HEK293T (cell line): ENCODE data around the gene ACOXL.

Source experiments
- CTCF ChIA-PET: fragments of 350-600 bp; formaldehyde crosslinking; extraction: SDS; loops from one replicate; lab custom pipeline; 2021; ENCODE audit warnings: antibody characterized with exemption, inconsistent platforms; lab: Yijun Ruan, JAX
- POLR2A ChIA-PET: fragments of 350-600 bp; formaldehyde crosslinking; extraction: SDS; loops from one replicate; lab custom pipeline; 2020; ENCODE audit warnings: antibody characterized with exemption, inconsistent platforms; lab: Yijun Ruan, JAX
- DNase-seq: peaks from one replicate; pipeline ENCODE4 v3.0.0; 2012; ENCODE audit warnings: mixed read lengths; ENCODE audit errors: extremely low spot score
- ARNT ChIP-seq: fragments of 450-650 bp; IDR thresholded peaks from 2 replicates; pipeline ENCODE4 v1.6.1; 2017; ENCODE audit warnings: mild to moderate bottlenecking
- BHLHE40 ChIP-seq: fragments of 450-650 bp; IDR thresholded peaks from 2 replicates; pipeline ENCODE4 v1.6.1; 2016; ENCODE audit warnings: mild to moderate bottlenecking, moderate library complexity, borderline replicate concordance
- CTBP1 ChIP-seq: fragments of 450-650 bp; IDR thresholded peaks from 2 replicates; pipeline ENCODE4 v1.6.1; 2016; ENCODE audit warnings: borderline replicate concordance
- ELF4 ChIP-seq: fragments of 450-650 bp; IDR thresholded peaks from 2 replicates; pipeline ENCODE4 v1.6.1; 2017; ENCODE audit warnings: antibody characterized with exemption
- FOXA1 ChIP-seq: fragments of 450-650 bp; IDR thresholded peaks from 2 replicates; pipeline ENCODE4 v1.6.1; 2016; ENCODE audit warnings: mild to moderate bottlenecking
- FOXK2 ChIP-seq: fragments of 450-650 bp; IDR thresholded peaks from 2 replicates; pipeline ENCODE4 v1.6.1; 2016; ENCODE audit warnings: mild to moderate bottlenecking
- FOXM1 ChIP-seq: fragments of 450-650 bp; IDR thresholded peaks from 2 replicates; pipeline ENCODE4 v1.6.1; 2017; ENCODE audit warnings: mild to moderate bottlenecking, borderline replicate concordance
- HDGF ChIP-seq: fragments of 450-650 bp; IDR thresholded peaks from 2 replicates; pipeline ENCODE4 v1.6.1; 2017; ENCODE audit warnings: antibody characterized with exemption, borderline replicate concordance
- L3MBTL2 ChIP-seq: fragments of 450-650 bp; conservative IDR thresholded peaks from 2 replicates; pipeline ENCODE4 v1.6.1; 2016; ENCODE audit warnings: mild to moderate bottlenecking
- LEF1 ChIP-seq: fragments of 450-650 bp; IDR thresholded peaks from 2 replicates; pipeline ENCODE4 v1.6.1; 2017; ENCODE audit warnings: mild to moderate bottlenecking, borderline replicate concordance
- NFRKB ChIP-seq: fragments of 450-650 bp; IDR thresholded peaks from 2 replicates; pipeline ENCODE4 v1.6.1; 2016; ENCODE audit warnings: mild to moderate bottlenecking, moderate library complexity
- SP1 ChIP-seq: fragments of 450-650 bp; IDR thresholded peaks from 2 replicates; pipeline ENCODE4 v1.6.1; 2017
- SUZ12 ChIP-seq: fragments of 450-650 bp; IDR thresholded peaks from 2 replicates; pipeline ENCODE4 v1.6.1; 2016; ENCODE audit warnings: mild to moderate bottlenecking
- TARDBP ChIP-seq: fragments of 450-650 bp; IDR thresholded peaks from 2 replicates; pipeline ENCODE4 v1.6.1; 2016
- ZNF384 ChIP-seq: fragments of 450-650 bp; IDR thresholded peaks from 2 replicates; pipeline ENCODE4 v1.6.1; 2016
- TF ChIP-seq, protein P1 (sequence below): fragments of 450-650 bp; IDR thresholded peaks from 2 replicates; pipeline ENCODE4 v1.6.1; 2016

ACOXL gene

GRCh38 chr2:110720547-110720946 is 11.8 kb upstream of the ACOXL start:
- ChIA-PET POLR2A (no interaction called here), CTCF (no interaction called here)
- no peak for DNase-seq
- no peak for TF ChIP-seq ELF4
- TF ChIP-seq, protein P1, sequence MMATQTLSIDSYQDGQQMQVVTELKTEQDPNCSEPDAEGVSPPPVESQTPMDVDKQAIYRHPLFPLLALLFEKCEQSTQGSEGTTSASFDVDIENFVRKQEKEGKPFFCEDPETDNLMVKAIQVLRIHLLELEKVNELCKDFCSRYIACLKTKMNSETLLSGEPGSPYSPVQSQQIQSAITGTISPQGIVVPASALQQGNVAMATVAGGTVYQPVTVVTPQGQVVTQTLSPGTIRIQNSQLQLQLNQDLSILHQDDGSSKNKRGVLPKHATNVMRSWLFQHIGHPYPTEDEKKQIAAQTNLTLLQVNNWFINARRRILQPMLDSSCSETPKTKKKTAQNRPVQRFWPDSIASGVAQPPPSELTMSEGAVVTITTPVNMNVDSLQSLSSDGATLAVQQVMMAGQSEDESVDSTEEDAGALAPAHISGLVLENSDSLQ, result no peak
- TF ChIP-seq CTBP1, result no peak
- TF ChIP-seq ARNT, result no peak
- no peak for TF ChIP-seq ZNF384
- no peak for TF ChIP-seq FOXM1
- no peak for TF ChIP-seq L3MBTL2
- TF ChIP-seq LEF1, result no peak

GRCh38 chr2:110724820-110725219 is 7.6 kb upstream of the ACOXL start:
- DNase-seq, result no peak
- POLR2A ChIA-PET, result no interaction called here
- TF ChIP-seq ZNF384 (no peak), NFRKB (no peak), ARNT (no peak), FOXA1 (no peak), SUZ12 (no peak), FOXM1 (no peak), FOXK2 (no peak), LEF1 (no peak), BHLHE40 (no peak), ELF4 (no peak), L3MBTL2 (no peak)
- CTCF ChIA-PET, result no interaction called here

- DNase-seq, result no peak
- TF ChIP-seq CTBP1 (no peak), ZNF384 (no peak), ARNT (no peak), FOXA1 (no peak), HDGF (no peak), FOXM1 (no peak), ELF4 (no peak), LEF1 (no peak), FOXK2 (no peak), L3MBTL2 (no peak), TARDBP (no peak), SUZ12 (no peak), NFRKB (no peak)
- TF ChIP-seq, protein P1, result no peak
- CTCF ChIA-PET, result no interaction called here
- POLR2A ChIA-PET, result interaction anchor here (1.4 kb wide), 1 partner anchor 47 kb away, joined by 8 read pairs; the partner anchor contains the start of gene BUB1
These were observed 7.0 kb upstream of the ACOXL start for GRCh38 chr2:110725370-110725769.

DNA sequence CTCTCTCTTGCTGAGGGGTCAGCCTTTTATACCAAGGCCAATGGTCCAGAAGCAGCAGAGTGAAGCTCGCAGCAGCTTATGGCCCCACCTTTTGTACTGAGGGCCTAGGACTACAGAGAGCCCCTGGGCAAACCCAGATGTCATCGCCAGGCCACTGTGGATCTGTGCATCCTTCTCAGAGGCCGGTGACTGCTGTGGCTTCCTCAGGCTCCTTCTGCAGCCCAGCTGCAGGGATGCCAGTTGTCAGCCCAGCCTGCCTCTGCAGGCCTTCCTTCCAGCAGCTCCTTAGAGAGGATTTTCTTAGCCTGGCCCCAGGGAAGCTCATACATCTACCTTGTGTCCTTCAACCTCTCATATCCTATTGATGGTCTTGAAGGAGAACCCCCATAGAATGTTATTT is 6.5 kb upstream of the ACOXL start:
- DNase-seq, result no peak
- POLR2A ChIA-PET, result interaction anchor here (1.4 kb wide), 1 partner anchor 48 kb away, joined by 8 read pairs; the partner anchor contains the start of gene BUB1
- CTCF ChIA-PET, result no interaction called here
- TF ChIP-seq FOXK2 (no peak), FOXM1 (no peak), ELF4 (no peak), ARNT (no peak)

DNA sequence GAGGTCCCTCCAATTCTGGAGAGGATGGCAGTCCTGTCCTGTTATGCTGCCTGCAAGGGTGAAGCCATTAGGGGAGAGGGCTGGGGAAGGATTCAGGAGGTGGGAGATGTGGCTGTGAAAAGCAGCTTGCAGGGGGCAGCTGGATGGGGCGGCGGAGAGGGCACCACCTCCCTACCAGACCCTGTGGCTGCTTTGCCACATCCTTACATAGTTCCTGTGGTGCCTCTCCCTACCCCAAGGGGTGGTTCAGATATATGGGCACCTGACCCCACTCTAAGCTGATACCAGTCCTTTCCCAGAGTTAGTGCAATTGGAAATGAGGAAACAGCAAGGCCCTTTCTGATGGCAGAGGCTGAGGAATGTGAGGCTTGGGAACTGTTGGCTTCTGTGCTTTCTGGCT is 6.1 kb upstream of the ACOXL start:
- POLR2A ChIA-PET, result interaction anchor here (1.4 kb wide), 1 partner anchor 48 kb away, joined by 8 read pairs; the partner anchor contains the start of gene BUB1
- no peak for TF ChIP-seq ELF4
- CTCF ChIA-PET, result no interaction called here

GRCh38 chr2:110727923-110728322 is 4.5 kb upstream of the ACOXL start:
- TF ChIP-seq LEF1 (no peak), FOXK2 (no peak)
- POLR2A ChIA-PET, result interaction anchor here (1.7 kb wide), 1 partner anchor 50 kb away, joined by 7 read pairs; the partner anchor contains the start of gene BUB1
- CTCF ChIA-PET, result interaction anchor here (0.7 kb wide), 1 partner anchor 33 kb away, joined by 4 read pairs; no protein-coding TSS in a partner anchor
- no peak for DNase-seq

More for the DNA sequence above, 6.1 kb upstream of the ACOXL start:
- DNase-seq, result no peak

DNA sequence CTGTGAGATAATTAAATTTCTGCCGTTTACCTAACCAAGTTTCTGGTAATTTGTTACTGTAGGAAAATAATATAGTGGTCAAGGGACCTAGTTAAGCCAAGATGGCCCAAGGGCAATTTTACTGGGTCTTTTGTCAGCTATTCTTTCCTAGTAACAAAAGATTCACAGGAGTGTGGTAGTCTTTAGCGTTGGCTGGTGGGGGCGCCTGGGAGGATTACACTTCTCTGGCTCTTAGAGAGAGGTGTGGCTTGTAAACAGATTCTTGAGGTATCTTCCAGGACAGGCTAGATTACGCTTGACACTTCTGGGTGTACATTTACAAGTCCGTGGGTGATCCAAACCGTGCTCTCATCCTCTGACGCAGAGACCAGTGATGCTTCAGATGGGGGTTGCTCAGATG is 3.3 kb upstream of the ACOXL start:
- ChIA-PET CTCF (no interaction called here), POLR2A (no interaction called here)
- TF ChIP-seq ARNT (no peak), BHLHE40 (no peak)
- no peak for DNase-seq

DNA sequence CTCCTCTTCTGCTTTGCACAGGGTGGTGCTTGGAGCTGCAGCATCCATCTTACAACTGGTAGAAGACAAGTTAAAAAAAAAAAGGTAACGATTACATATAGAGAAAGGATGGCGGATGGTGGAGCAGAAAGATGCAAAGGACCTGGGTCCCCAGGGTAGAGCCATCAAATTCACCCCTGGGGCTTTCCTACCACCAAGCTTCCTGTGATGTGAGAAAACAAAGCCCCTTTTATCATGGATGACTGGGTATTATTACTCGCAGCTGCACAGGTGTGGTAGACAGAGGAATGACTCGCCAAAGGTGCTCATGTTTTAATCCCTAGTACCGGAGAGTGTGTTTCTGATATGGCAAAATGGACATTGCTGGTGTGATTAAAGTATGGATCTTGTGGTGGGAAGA is 1.3 kb upstream of the ACOXL start:
- DNase-seq, result no peak
- CTCF ChIA-PET, result no interaction called here
- POLR2A ChIA-PET, result no interaction called here
- TF ChIP-seq LEF1 (no peak), FOXM1 (no peak), FOXA1 (no peak), CTBP1 (no peak), BHLHE40 (no peak), FOXK2 (no peak), ZNF384 (no peak), ARNT (no peak), SUZ12 (no peak), SP1 (no peak)
